Chondrocyte (in vitro differentiated cells): ENCODE measurements around the gene INTS15. TPM values are rescaled to one million over a fixed set of nuclear protein-coding genes. Genes with fewer than 3 reads are reported as not detected.

ENCODE experiments used
- DNase-seq: peaks from one replicate; pipeline ENCODE4 v3.0.0; 2021; ENCODE audit warnings: mixed read lengths, low spot score
- H3K27ac Mint-ChIP-seq: one replicate; pipeline ENCODE4 v1.8.0; 2021; ENCODE audit warnings: mild to moderate bottlenecking, moderate library complexity, mixed read lengths; ENCODE audit not compliant: unreplicated experiment
- H3K27me3 Mint-ChIP-seq: 2 replicates; pipeline ENCODE4 v1.8.0; 2021; ENCODE audit warnings: low read depth, mixed read lengths
- H3K36me3 Mint-ChIP-seq: 2 replicates; pipeline ENCODE4 v1.8.0; 2021; ENCODE audit warnings: low read depth, mixed read lengths
- H3K4me1 Mint-ChIP-seq: 2 replicates; pipeline ENCODE4 v1.8.0; 2021; ENCODE audit warnings: low read depth, mild to moderate bottlenecking, mixed read lengths
- H3K4me3 Mint-ChIP-seq: one replicate; pipeline ENCODE4 v1.8.0; 2021; ENCODE audit warnings: mild to moderate bottlenecking, moderate library complexity, mixed read lengths; ENCODE audit not compliant: unreplicated experiment
- H3K9me3 Mint-ChIP-seq: 2 replicates; pipeline ENCODE4 v1.8.0; 2021; ENCODE audit warnings: low read depth, mixed read lengths
- total RNA-seq: library from RNA; stranded (reverse); gene quantifications from 3 replicates; pipeline ENCODE4 v1.2.1, GENCODE V29; 2021
- TF ChIP-seq, protein P1 (sequence below): fragments of 200-600 bp; sonication (generic); IDR thresholded peaks from 2 replicates; pipeline ENCODE4 v1.5.0; 2021; ENCODE audit warnings: antibody characterized with exemption, mild to moderate bottlenecking, moderate library complexity

INTS15 gene
- total RNA-seq, 1 donor from 2014 or later, result 30.0 TPM

DNA sequence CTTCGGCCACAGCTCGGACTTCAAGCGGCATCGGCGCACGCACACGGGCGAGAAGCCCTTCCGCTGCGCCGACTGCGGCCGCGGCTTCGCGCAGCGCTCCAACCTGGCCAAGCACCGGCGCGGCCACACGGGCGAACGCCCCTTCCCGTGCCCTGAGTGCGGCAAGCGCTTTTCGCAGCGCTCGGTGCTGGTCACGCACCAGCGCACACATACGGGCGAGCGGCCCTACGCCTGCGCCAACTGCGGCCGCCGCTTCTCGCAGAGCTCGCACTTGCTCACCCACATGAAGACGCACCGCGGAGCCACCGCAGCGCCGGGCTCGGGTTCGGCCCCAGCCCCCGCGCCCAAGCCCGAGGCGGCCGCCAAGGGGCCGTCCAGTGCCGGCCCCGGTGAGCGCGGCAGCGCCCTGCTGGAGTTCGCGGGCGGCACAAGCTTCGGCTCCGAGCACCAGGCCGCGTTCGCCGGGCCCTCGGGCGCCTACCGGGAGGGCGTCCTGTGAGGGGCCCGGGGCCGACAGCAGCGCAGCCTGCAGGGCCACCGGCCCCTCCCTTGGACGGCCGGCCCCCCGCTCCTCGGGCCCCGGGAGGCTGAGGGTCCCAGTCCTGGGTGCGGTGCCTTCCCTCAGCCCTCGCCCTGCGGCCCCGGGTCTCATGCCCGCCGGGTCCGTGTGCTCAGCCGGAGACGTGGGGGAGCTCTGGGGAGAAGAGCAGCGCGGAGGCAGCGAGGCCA, 64.5 kb downstream of the INTS15 start:
- H3K4me1 Mint-ChIP-seq, result no peaks in the 10 kb centered on the region
- H3K27ac Mint-ChIP-seq, result no peak overlapping the region
- TF ChIP-seq, protein P1, sequence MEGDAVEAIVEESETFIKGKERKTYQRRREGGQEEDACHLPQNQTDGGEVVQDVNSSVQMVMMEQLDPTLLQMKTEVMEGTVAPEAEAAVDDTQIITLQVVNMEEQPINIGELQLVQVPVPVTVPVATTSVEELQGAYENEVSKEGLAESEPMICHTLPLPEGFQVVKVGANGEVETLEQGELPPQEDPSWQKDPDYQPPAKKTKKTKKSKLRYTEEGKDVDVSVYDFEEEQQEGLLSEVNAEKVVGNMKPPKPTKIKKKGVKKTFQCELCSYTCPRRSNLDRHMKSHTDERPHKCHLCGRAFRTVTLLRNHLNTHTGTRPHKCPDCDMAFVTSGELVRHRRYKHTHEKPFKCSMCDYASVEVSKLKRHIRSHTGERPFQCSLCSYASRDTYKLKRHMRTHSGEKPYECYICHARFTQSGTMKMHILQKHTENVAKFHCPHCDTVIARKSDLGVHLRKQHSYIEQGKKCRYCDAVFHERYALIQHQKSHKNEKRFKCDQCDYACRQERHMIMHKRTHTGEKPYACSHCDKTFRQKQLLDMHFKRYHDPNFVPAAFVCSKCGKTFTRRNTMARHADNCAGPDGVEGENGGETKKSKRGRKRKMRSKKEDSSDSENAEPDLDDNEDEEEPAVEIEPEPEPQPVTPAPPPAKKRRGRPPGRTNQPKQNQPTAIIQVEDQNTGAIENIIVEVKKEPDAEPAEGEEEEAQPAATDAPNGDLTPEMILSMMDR, result no peak
- H3K36me3 Mint-ChIP-seq, result peaks cover 18% of the 10 kb centered on the region
- no peak overlapping the region for H3K4me3 Mint-ChIP-seq
- H3K27me3 Mint-ChIP-seq, result no peaks in the 10 kb centered on the region
- DNase-seq, result no peak
- H3K9me3 Mint-ChIP-seq, result no peaks in the 10 kb centered on the region

DNA sequence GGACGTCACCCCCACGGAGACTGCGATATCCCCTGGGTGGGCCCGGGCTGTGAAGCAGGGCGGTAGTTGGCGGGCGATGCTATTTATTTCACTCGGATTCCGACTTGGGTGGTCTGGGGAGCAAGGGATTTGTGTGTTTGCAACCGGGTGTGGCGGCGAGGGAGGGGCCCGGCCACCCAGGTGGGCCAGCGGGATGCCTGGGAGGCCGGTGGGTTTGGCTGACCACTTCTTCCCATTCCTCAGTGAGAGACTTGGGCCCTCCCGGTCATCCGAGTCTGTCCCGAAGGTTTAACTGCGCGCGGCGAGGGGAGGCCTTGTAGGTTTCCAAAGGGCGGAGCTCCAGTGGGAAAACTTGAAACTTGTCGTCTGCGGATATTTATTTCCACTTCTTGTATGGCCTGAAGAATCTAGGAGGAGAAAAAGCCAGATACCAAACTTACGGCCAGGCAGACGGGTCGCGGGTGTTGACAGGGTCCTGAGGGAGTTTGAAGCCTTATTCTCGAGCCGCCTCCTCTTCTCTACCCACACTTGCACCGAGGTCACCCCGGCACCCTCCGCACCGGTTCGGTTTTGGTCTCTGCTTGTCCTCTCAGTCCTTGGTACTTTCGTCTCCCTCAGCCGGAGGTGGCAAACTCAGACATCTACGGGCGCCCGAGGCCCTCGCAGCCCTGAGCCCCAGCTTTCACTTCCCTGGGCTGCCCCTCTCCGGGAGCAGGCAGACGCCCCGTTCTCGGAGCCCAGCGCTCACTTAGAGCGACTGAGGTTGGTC, 65.2 kb downstream of the INTS15 start:
- TF ChIP-seq, protein P1, result no peak
- H3K9me3 Mint-ChIP-seq, result no peaks in the 10 kb centered on the region
- H3K4me1 Mint-ChIP-seq, result no peaks in the 10 kb centered on the region
- H3K36me3 Mint-ChIP-seq, result peaks cover 18% of the 10 kb centered on the region
- no peaks in the 10 kb centered on the region for H3K27me3 Mint-ChIP-seq
- H3K4me3 Mint-ChIP-seq, result no peak overlapping the region
- no peak for DNase-seq
- H3K27ac Mint-ChIP-seq, result no peak overlapping the region

DNA sequence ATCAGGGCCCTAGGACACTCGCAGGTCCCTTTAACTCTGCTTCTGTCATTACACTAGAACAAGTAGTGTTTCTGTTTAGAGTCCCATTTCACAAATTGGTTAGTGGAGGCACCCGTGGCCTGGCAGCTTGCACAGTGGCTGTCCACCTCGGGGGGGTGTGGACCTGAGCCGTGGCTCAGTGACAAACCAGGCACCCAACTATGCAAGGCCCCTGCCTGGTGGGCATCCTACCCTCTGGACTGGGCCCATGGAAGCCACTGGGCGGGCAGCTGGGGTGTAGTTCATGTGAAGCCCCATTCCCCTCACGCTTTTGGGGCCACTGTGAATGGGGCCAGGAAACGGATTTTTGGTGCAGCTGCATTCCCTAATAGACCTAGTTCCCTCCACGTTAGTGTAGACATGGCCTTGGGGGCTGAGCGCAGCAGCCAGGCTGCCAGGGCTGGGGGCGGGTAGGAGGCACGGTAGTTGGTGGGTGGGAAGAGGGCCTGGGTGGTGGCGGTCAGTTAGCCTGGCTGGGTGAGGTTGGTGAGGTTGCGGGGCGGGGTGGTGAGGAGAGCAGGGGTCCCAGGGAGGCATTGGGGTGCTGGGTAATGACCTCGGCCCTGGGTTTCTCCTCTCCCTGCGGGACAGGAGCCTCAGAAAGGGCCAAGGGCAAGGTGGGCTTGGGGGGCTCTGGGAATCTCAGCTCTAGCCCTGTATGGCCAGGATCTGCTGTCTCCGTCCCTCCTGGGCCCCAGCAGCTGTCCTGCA, 66.0 kb downstream of the INTS15 start:
- H3K27ac Mint-ChIP-seq, result no peak overlapping the region

DNA sequence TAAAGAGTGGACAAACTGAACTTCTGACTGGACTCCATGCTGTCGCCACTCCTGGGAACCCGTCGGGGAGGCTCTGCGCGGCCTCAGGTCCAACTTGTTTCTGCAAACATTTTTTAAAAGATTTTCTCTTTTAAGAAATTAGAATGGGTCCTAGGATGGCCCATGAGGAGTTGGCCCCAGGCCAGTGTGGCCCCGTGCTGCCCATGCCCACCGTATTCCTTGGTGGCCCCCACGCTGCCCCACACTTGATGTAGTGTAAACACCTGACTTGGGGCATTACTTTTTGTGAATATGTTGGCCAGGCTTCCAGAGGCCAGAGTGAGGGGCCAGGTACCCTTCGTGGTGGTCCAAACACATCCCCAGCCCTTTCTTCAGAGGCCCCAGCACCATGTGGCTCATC, 66.6 kb downstream of the INTS15 start:
- H3K4me3 Mint-ChIP-seq, result no peak overlapping the region
- TF ChIP-seq, protein P1, result no peak
- no peak for DNase-seq
- no peaks in the 10 kb centered on the region for H3K27me3 Mint-ChIP-seq
- H3K4me1 Mint-ChIP-seq, result no peaks in the 10 kb centered on the region
- no peaks in the 10 kb centered on the region for H3K9me3 Mint-ChIP-seq
- H3K36me3 Mint-ChIP-seq, result peaks cover 11% of the 10 kb centered on the region
- H3K27ac Mint-ChIP-seq, result no peak overlapping the region

More for the DNA sequence above, 66.0 kb downstream of the INTS15 start:
- TF ChIP-seq, protein P1, result no peak
- Mint-ChIP-seq H3K4me3 (no peak overlapping the region), H3K4me1 (no peaks in the 10 kb centered on the region), H3K36me3 (peaks cover 14% of the 10 kb centered on the region), H3K9me3 (no peaks in the 10 kb centered on the region), H3K27me3 (no peaks in the 10 kb centered on the region)
- no peak for DNase-seq

Other genes with a start within 250 kb of the INTS15 start
- gene FAM220A, start 241.1 kb upstream of the INTS15 start, total RNA-seq, result 30.8 to 39.0 TPM (median 32.2 TPM) in 3 replicates
- 224 to 293 TPM (median 282 TPM) in 3 replicates for gene RAC1, start 215.5 kb upstream of the INTS15 start, total RNA-seq
- 23.9 to 30.5 TPM (median 30.0 TPM) in 3 replicates for gene DAGLB, start 142.1 kb upstream of the INTS15 start, total RNA-seq
- gene KDELR2, start 105.9 kb upstream of the INTS15 start, total RNA-seq, result 303 to 382 TPM (median 312 TPM) in 3 replicates
- gene GRID2IP, start 38.6 kb upstream of the INTS15 start, total RNA-seq, result 0.15 to 0.20 TPM in 2 of 3 replicates, not detected in the other
- gene ZDHHC4, start 12.6 kb upstream of the INTS15 start, total RNA-seq, result 44.0 to 60.5 TPM (median 50.6 TPM) in 3 replicates
- gene ZNF853, start 25.6 kb downstream of the INTS15 start, total RNA-seq, result 13.4 to 16.2 TPM (median 15.1 TPM) in 3 replicates
- gene ZNF316, start 47.3 kb downstream of the INTS15 start, total RNA-seq, result 26.0 to 32.5 TPM (median 28.9 TPM) in 3 replicates
- gene ZNF12, start 116.9 kb downstream of the INTS15 start, total RNA-seq, result 16.0 to 18.1 TPM (median 17.5 TPM) in 3 replicates
- gene RSPH10B2, start 164.1 kb downstream of the INTS15 start, total RNA-seq, result 0.27 to 0.63 TPM in 2 of 3 replicates, not detected in the other
- gene CCZ1B, start 236.3 kb downstream of the INTS15 start, total RNA-seq, result 71.6 to 78.6 TPM (median 72.6 TPM) in 3 replicates